ENCODE measurements around the gene PSMA5. TPM values are rescaled to one million over a fixed set of nuclear protein-coding genes. Genes with fewer than 3 reads are reported as not detected.

PSMA5 gene
- total RNA-seq, 1 donor from 2014 or later: 65.7 TPM

- Histone ChIP-seq H3K27me3 (ENCODE audit: control insufficient read depth, insufficient read depth, low read length) (peaks cover 48% of the 10 kb centered on the region), H3K4me3 (ENCODE audit: low read depth, low read length) (no peak overlapping the region), H3K36me3 (ENCODE audit: control insufficient read depth, insufficient read depth, low read length) (no peaks in the 10 kb centered on the region)
- DNase-seq (ENCODE audit: low read depth): no peak
- no peak for TF ChIP-seq CTCF (IDR thresholded peaks at IDR 0.05; ENCODE audit: insufficient read depth, low read length, poor library complexity, severe bottlenecking)
Observed at GRCh38 chr1:109468903-109469302, 42.7 kb upstream of the PSMA5 start.

DNA sequence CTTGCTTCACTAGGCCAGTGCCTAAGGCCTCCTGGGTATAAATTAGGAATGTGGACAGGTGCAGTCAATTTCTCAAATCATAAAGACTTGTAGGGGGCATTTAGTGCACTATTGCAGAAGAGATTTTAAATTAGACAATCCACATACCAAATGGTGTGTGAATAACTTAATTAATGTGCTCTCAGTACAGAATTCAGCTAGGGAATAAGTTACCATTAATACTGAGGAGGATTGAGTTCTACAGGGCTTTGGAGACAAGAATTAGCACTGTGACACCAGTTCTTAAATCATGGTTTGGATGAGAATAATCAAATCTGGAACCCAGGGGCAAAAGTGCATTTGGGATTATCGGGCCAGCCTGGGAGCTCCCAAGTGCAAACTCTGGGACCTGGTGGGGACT is 41.8 kb upstream of the PSMA5 start:
- no peak overlapping the region for H3K4me3 ChIP-seq (ENCODE audit: low read depth, low read length)
- DNase-seq (ENCODE audit: low read depth): no peak
- TF ChIP-seq CTCF (IDR thresholded peaks at IDR 0.05; ENCODE audit: insufficient read depth, low read length, poor library complexity, severe bottlenecking): no peak
- H3K36me3 ChIP-seq (ENCODE audit: control insufficient read depth, insufficient read depth, low read length): no peaks in the 10 kb centered on the region
- peaks cover 46% of the 10 kb centered on the region for H3K27me3 ChIP-seq (ENCODE audit: control insufficient read depth, insufficient read depth, low read length)

GRCh38 chr1:109467301-109467777 is 41.1 kb upstream of the PSMA5 start:
- no peak for TF ChIP-seq CTCF (IDR thresholded peaks at IDR 0.05; ENCODE audit: insufficient read depth, low read length, poor library complexity, severe bottlenecking)
- Histone ChIP-seq H3K36me3 (ENCODE audit: control insufficient read depth, insufficient read depth, low read length) (no peaks in the 10 kb centered on the region), H3K4me3 (ENCODE audit: low read depth, low read length) (no peak overlapping the region), H3K27me3 (ENCODE audit: control insufficient read depth, insufficient read depth, low read length) (peaks cover 46% of the 10 kb centered on the region)
- no peak for DNase-seq (ENCODE audit: low read depth)

DNA sequence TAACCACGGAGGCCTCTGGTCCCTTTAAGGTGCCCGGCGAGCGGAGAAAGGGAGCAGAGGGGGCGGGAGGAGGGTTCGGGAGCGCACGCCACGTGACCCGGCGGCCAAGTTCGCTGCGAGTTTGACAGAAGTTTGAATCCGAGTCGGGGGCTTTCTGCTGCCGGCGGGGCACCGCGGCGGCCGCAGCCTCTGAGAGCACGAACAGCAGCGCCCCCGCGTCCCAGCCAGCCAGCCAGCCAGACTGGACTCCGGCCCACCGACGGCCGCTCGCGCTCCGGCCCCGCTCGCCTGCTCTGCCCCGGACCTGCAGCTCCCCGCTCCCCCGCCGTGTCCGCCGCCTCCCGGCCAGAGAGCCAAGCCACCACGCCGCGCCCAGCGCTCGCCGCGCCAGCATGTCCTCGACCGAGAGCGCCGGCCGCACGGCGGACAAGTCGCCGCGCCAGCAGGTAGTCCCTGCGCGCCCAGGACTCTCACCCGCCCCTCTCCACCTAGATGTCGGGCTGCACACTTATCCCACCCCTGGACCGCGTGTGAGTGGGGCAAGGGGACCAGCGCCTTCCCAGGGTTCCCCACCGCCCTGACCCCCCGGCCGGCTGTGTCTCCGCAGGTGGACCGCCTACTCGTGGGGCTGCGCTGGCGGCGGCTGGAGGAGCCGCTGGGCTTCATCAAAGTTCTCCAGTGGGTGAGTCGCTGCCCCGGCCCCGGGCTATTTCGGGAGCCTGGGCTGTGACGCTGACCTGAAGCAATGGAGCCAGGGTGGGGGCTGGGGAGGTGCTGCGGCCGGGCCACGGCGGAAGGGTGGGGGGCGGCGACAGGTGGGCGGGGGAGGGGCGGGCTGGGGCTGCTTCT is 40.4 kb upstream of the PSMA5 start, which contains the start of gene SYPL2:
SYPL2 (plus strand) TSS at position 95 of the 849 bp plus-strand sequence; CDS start at position 393, 298 bp downstream.
- Histone ChIP-seq H3K4me3 (ENCODE audit: low read depth, low read length) (peak within 1 kb of the TSS; percentile 47), H3K27me3 (ENCODE audit: control insufficient read depth, insufficient read depth, low read length) (peaks cover 46% of the 10 kb centered on the region), H3K36me3 (ENCODE audit: control insufficient read depth, insufficient read depth, low read length) (no peaks in the 10 kb centered on the region)
- TF ChIP-seq CTCF (IDR thresholded peaks at IDR 0.05; ENCODE audit: insufficient read depth, low read length, poor library complexity, severe bottlenecking): no peak
- DNase-seq (ENCODE audit: low read depth): no peak

GRCh38 chr1:109466125-109466451 is 39.8 kb upstream of the PSMA5 start:
- no peak for TF ChIP-seq CTCF (IDR thresholded peaks at IDR 0.05; ENCODE audit: insufficient read depth, low read length, poor library complexity, severe bottlenecking)
- no peak for DNase-seq (ENCODE audit: low read depth)
- Histone ChIP-seq H3K4me3 (ENCODE audit: low read depth, low read length) (peak overlapping the region; percentile 47), H3K36me3 (ENCODE audit: control insufficient read depth, insufficient read depth, low read length) (no peaks in the 10 kb centered on the region), H3K27me3 (ENCODE audit: control insufficient read depth, insufficient read depth, low read length) (peaks cover 46% of the 10 kb centered on the region)

Data from kidney epithelial cell (primary cell).